ENCODE measurements around the gene CHST15.

CHST15 gene

GRCh38 chr10:124065382-124066125 is 27.8 kb downstream of the CHST15 start:
- no peak for DNase-seq (ENCODE audit: low read depth in 2 of 2)

DNA sequence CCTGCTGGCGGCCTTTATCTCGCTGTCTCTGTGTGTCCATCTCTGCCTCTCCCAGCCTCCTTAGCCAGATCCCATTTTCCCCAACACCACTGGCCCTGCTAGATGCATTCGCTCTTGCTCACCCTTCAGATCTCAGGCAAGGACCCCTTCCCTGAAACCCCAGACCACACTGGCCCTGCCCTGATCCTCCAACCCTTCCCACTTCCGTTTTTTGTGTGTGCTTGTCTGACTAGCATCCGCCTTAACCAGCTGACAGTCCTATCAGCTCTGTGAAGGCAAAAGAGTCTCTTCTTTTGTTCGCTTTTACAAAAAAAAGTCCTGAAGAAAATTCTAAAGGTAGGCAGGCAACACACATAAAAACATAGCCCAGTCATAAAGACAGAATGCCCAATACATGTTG is 28.7 kb downstream of the CHST15 start:
- DNase-seq (ENCODE audit: low read depth in 2 of 2), result no peak

DNA sequence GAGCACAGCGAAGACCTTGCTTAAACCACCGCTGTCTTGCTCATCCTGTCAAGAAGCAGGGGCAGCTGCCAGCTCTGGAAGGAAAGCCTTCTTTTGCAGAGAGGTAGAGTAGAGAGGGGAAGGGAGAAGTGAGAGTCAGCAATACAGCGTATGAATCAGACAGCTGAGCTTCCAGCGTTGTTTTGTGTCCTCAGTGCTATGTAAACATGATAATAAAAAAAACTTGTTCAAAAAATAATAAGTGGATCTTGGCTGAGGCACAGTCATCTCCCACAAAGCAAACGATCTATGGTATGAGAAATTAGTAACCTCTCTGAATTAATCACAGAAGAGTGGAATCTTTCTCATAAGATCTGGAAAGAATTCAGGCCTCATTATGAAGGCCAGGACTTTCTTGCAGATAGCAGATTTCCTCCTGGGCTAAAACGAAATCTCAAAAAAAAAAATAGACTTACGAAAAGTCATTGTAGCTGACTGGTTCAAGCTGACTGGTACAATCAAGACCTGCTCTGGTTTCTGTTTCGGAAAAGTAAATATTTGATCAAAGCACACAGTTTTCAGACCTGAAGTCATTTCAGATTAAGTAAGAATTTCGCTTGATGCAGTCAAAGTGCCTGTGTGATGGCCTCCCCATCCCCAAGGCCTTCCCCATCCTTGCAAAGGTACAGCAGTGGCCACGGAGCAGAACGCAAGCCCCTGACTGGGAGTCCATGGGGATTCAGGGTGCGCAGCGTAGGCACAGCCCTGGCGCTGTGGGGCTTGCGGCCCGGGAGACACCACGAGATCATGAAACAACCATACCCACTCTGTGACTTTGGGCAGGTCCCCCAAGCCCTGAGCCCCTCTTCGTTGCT is 29.4 kb downstream of the CHST15 start:
- no peak for DNase-seq (ENCODE audit: low read depth in 2 of 2)

GRCh38 chr10:124062390-124062789 is 31.0 kb downstream of the CHST15 start:
- DNase-seq (ENCODE audit: low read depth in 2 of 2), result no peak

DNA sequence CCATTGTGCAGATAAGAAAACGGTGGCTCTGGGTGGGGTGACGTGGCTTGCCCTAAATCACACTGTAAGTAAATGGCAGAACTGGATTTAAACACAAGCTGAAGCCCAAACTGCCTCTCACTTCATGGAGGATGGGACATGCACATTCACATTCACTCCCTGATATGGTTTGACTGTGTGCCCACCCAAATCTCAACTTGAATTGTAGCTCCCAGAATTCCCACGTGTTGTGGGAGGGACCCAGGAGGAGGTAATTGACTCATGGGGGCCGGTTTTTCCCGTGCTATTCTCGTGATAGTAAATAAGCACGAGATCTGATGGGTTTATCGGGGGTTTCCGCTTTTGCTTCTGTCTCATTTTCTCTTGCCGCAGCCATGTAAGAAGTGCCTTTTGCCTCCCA is 32.4 kb downstream of the CHST15 start:
- no peak for DNase-seq (ENCODE audit: low read depth in 2 of 2)

DNA sequence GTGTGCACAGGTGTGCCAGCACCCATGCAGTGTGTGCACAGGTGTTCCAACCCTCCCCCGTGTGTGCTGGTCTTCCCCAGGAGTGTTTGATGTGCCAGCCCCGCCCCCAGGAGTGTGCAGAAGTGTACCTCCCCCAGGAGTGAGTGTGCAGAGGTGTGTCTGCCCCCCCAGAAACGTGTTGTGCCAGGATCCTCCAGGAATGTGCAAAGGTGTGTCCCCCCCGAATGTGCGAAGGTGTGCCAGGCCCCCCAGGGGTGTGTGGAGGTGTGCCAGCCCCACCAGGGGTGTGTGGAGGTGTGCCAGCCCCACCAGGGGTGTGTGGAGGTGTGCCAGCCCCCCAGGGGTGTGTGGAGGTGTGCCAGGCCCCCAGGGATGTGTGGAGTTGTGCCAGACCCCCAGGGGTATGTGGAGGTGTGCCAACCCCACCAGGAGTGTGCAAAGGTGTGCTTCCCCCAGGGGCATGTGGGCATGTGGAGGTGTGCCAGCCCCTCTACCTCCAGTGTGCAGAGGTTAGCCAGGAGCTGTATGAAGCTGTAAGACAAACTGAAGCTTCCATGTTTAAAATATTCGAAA is 33.2 kb downstream of the CHST15 start:
- DNase-seq (ENCODE audit: low read depth in 2 of 2), result no peak

GRCh38 chr10:124059551-124059950 is 33.8 kb downstream of the CHST15 start:
- DNase-seq (ENCODE audit: low read depth in 2 of 2), result no peak

DNA sequence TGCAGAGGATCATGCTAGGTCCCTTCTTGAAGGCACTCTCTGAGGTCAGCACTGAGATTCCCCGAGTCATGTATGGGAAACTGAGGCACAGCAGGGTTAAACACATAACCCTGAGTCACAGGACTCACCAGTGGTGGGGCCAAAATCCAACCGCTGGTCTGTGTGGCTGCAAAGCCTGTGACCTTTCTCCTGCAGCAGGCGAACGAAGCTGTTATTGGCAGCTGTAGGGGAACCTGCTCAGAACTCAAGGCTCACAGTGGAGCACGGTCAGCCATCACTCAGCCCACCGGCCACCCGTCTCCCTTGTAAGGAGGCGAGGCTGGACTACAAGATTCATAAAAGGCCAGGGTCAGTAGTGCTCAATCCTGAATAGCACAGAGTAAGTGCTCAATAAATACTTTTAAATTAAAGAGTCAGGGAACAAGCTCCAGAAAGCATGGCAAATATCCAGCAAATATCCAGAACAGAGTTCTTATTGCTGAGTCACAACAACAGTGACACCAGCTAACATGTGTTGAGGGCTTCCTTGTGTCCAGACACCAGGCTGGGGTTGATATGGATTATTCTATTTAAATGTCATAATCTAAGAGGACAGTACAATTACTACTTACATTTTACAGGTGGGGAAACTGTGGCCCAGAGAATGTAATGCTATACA is 34.9 kb downstream of the CHST15 start:
- no peak for DNase-seq (ENCODE audit: low read depth in 2 of 2)

DNA sequence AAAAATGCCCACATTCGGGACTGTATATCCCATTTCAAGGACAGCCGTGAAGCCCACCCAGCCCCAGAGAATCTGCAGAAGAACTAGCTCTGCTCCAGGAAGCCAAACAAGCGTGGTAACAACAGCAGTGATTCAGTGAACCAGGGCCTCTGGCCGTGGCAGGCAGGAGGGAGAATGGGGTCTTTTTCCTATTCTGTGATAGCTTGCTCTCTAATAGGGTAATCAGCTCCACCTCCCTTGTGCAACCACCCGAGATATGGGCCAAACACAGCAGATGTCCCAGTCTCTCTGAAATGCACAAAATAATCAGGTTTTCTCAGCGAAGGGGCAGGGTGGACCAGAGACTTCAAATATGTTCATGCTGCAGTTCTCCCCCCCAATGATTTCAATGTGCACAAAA is 35.8 kb downstream of the CHST15 start:
- DNase-seq (ENCODE audit: low read depth in 2 of 2), result no peak

GRCh38 chr10:124056337-124056980 is 36.9 kb downstream of the CHST15 start:
- no peak for DNase-seq (ENCODE audit: low read depth in 2 of 2)

GRCh38 chr10:124053971-124054370 is 39.4 kb downstream of the CHST15 start:
- no peak for DNase-seq (ENCODE audit: low read depth in 2 of 2)

DNA sequence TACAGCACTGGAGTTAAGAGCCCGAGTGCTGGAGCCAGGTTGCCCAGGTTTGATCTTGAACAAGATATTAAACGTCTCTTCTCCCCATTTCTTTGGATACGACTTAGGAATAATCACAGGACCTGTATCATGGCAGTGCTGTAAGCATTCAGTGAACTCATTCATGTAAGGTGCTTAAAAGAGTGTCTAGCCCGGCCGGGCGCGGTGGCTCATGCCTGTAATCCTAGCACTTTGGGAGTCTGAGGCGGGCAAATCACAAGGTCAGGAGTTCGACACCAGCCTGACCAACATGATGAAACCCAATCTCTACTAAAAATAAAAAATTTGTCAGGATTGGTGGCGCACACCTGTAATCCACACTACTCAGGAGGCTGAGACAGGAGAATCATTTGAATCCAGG is 40.8 kb downstream of the CHST15 start:
- no peak for DNase-seq (ENCODE audit: low read depth in 2 of 2)

- DNase-seq (ENCODE audit: low read depth in 2 of 2), result no peak
Observed at GRCh38 chr10:124050021-124051015, 43.1 kb downstream of the CHST15 start.

DNA sequence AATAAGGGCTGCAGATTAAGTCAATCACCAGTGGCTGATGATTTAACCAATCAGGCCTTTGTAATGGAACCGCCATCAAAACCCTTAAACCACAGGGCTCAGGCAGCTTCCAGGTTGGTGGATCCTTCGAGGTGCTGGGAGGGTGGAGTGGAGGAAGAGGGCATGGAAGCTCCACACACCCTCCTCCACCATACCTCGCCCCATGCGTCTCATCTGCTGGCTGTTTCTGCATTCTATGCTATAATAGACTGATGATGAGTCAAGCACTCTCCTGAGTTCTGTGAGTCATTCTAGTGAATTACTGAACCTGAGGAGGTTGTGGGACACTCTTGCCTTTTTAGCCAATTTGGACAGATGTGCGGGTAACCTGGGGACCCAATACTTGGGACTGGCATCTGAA is 43.9 kb downstream of the CHST15 start:
- no peak for DNase-seq (ENCODE audit: low read depth in 2 of 2)

DNA sequence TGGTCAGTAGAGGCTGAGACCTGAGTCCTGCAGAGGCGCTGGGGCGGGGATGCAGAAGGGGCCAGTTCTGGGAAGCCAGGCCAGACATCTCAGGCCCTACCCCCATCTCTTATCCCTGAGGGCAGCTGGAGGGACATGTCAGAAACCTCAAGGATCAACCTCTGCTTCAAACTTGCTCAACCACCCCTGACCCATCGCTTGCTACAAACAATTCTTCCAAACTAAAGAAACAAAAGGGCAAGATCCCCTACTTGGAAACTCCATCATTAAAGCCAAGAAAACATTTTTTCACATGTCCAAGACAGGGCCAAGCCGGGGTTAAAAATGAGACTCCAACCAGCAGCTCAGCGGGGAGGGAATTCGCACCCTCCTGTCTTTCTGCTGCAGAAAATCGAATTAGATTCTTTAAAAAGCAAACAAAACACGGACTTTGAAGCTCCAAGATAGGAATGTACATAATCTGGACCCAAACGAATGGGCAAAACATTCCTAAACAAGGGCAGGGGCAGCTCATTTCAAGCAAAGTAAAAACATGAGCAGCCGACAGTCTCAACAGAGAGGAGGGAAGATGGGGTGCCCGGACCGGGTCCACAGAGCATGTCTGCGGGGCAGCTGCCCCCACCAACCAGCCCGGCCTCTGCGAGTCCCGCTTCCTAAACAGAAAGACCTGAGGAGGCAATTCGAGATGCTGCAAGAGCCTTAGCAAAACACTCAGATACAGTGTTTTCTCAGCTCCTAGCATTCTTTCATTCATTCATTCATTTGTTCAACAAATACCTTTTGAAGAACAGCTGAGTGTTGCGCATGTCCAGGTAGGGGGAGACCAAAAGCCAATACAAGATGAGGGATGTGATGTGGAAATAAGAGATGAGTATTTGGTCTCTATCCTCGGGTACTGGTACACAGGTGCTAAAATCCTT is 44.8 kb downstream of the CHST15 start:
- no peak for DNase-seq (ENCODE audit: low read depth in 2 of 2)

- DNase-seq (ENCODE audit: low read depth in 2 of 2), result no peak
Observed at GRCh38 chr10:124047427-124048152, 45.8 kb downstream of the CHST15 start.

DNA sequence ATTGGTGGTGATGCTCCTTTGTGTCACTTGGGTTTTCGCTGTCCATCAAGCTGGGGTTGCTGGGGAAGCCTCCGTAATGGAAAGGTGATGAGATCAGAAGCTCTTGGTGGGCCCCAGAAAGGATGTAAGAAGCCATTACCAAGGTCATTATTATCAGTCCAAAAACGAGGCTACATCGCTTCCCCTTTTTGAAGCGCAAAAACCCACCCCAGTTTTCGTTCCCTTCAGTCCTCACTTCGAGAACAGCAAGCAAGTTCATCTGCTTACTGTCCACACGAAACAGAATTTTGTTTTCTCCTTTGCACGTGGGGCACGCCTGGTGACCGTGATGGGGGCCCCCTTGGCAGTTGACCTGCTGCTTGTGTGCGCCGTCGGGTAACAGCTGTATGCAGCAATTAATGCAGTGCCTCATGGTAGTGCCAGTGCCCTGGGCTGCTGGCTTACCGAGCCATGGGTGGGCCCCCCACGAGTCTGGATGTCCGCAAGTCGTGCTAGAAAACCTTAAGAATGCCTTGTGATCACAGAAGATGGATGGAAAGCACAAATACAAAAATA is 47.5 kb downstream of the CHST15 start:
- no peak for DNase-seq (ENCODE audit: low read depth in 2 of 2)

DNA sequence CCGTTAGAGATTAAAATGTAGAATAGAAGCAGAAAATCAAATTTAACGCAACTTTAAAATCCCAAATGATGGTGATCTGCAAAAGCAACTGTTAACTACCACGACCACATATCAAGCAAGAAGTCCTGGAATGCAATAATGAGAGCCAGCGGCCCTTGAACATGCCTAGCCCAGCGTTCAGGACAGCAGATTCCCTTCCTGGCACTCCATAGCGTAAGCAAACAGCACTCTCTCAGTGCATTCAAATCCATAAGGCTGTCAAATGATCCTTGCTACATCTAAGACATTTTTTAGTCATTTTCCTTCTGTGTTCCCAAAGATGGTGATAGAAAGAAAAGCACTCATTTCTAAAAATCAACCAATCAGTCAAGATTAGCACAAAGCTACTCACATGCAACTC is 48.1 kb downstream of the CHST15 start:
- no peak for DNase-seq (ENCODE audit: low read depth in 2 of 2)

Data from activated CD4-positive, alpha-beta T cell treated with anti-CD3 and anti-CD28 coated beads for 24 hours (primary cell).